ENCODE measurements around the gene COLGALT1.
"Not testable (repeated sequence)": the region's sequence is repeated elsewhere in the genome, so short reads cannot be mapped to it uniquely, and the experiment has no call there.

COLGALT1 gene

GRCh38 chr19:17555480-17555928, at the start of gene COLGALT1:
Gene COLGALT1 (plus strand): TSS chr19:17555649. CDS start chr19:17555714, 65 bp downstream.
- DNase-seq, result peak; percentile 89 to 92

GRCh38 chr19:17506745-17507144, 48.7 kb upstream of the COLGALT1 start:
- no peak for DNase-seq

DNA sequence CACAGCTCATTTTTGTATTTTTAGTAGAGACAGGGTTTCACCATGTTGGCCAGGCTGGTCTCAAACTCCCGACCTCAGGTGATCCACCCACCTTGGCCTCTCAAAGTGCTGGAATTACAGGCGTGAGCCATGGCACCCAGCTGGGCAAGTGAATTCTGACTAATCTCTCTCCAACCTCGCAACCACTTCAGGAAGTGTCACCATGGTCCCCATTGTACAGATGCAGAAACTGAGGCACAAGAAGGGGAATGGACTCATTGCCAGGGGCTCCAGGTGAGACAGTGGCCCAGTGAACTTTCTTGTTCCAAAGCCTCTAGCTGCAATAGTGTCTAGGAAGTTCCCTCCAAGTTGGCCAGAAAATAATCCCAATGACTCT, 46.9 kb upstream of the COLGALT1 start:
- DNase-seq, result not testable (repeated sequence)

- DNase-seq, result no peak
Observed at GRCh38 chr19:17510220-17510993, 45.0 kb upstream of the COLGALT1 start.

- DNase-seq, result peak; percentile 50 to 72
Observed at GRCh38 chr19:17511724-17512573, 43.5 kb upstream of the COLGALT1 start.

GRCh38 chr19:17512574-17512939, 42.9 kb upstream of the COLGALT1 start:
- no peak for DNase-seq

DNA sequence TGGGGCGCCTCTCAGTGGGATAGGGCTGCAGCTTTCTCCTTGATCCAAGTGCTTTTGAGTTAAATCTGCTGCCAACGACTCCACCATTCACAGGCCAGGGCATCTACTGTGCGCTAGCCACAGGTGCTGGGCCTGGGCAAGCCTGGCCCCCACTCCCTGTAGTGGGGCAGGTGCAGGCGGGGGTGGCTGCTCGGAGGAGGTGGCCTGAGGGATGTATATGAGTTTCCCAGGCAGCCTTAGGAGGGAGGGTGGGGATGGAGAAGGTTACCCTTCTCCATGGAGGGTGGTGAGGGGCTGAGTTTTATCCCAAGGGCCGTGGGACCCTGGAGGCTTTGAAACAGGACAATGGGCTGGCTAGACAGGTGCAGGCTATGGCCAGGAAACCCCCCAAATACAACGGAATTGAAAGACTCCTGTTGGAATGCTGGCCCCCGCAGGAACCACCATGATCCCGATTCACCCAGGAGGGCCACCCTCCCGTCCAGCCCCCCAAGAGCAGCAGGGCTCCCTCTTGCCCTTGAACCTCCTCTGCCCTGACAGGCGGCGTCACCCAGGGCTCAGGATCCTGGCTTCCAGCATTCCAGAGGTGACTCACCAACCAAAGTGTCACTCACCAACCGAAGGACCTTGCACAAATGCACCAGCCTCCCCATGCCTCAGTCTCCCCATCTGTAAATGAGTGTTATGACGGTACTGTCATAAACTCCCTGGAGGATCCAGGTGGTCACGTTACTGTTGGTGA, 39.9 kb upstream of the COLGALT1 start:
- no peak for DNase-seq

DNA sequence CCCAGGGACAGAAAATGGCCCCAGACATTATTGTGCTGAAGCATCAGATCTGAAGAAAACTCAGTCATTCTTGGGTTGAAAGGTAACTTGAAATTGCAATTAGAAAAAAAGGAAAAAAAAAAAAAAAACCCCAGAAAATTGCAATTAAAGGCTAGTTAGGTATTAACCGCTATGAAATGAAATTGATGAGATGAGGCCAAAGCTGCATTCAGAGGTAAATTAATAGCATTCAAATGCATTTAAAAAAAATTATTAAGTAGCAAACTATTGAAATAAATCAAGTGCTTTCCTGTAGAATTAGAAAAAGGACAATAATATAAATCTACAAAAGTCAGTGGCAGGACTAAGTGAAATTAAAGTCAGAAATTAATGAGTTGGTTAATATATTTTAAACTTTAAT, 37.6 kb upstream of the COLGALT1 start:
- no peak for DNase-seq

DNA sequence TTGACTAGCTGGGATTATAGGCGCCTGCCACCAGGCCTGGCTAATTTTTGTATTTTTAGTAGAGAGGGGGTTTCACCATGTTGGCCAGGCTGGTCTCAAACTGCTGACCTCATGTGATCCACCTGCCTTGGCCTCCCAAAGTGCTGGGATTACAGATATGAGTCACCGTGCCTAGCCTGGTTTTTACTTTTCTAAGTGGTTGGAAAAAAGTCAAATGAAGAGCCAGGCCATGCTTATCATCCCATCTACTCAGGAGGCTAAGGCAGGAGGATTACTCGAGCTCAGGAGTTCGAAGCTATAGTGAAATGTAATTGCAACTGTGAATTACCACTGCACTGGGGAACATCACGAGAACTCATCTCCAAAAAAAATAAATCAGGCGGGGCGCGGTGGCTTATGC, 36.8 kb upstream of the COLGALT1 start:
- DNase-seq, result not testable (repeated sequence)

DNA sequence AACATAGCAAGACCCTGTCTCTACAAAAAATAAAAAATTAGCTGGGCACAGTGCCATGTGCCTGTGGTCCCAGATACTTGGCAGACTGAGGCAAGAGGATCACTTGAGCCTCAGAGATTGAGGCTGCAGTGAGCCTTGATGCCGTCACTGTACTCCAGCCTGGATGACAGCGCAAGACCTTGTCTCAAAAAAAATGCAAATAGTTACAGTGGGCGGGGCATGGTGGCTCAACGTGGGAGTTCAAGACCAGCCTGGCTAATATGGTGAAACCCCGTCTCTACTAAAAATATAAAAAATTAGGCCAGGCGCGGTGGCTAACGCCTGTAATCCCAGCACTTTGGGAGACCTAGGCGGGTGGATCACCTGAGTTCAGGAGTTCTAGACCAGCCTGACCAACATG, 35.5 kb upstream of the COLGALT1 start:
- DNase-seq, result no peak

- DNase-seq, result no peak
Observed at GRCh38 chr19:17520865-17521264, 34.6 kb upstream of the COLGALT1 start.

- no peak for DNase-seq
Observed at GRCh38 chr19:17522988-17523872, 32.2 kb upstream of the COLGALT1 start.

DNA sequence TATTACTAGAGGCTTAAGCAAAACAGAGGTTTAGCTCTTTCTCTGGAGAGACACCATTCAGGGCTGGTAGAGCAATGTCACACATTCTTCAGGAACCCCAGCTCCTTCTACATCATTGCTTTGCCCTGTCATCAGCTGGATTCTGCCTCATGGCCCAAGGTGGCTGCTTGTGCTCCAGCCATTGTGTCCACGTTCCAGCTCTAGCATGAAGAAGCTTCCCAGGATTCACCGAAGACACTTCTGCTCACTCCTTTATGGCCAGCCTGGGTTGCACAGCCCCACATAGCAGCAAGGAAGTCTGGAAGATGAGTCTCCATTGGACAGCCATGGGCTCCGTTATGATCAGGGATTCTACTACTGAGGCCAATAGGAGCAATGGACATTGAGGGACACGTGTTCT, 30.8 kb upstream of the COLGALT1 start:
- no peak for DNase-seq

- no peak for DNase-seq
Observed at GRCh38 chr19:17525141-17525540, 30.3 kb upstream of the COLGALT1 start.

- no peak for DNase-seq
Observed at GRCh38 chr19:17526922-17527321, 28.5 kb upstream of the COLGALT1 start.

GRCh38 chr19:17527326-17527725, 28.1 kb upstream of the COLGALT1 start:
- no peak for DNase-seq

- no peak for DNase-seq
Observed at GRCh38 chr19:17528610-17529009, 26.8 kb upstream of the COLGALT1 start.

DNA sequence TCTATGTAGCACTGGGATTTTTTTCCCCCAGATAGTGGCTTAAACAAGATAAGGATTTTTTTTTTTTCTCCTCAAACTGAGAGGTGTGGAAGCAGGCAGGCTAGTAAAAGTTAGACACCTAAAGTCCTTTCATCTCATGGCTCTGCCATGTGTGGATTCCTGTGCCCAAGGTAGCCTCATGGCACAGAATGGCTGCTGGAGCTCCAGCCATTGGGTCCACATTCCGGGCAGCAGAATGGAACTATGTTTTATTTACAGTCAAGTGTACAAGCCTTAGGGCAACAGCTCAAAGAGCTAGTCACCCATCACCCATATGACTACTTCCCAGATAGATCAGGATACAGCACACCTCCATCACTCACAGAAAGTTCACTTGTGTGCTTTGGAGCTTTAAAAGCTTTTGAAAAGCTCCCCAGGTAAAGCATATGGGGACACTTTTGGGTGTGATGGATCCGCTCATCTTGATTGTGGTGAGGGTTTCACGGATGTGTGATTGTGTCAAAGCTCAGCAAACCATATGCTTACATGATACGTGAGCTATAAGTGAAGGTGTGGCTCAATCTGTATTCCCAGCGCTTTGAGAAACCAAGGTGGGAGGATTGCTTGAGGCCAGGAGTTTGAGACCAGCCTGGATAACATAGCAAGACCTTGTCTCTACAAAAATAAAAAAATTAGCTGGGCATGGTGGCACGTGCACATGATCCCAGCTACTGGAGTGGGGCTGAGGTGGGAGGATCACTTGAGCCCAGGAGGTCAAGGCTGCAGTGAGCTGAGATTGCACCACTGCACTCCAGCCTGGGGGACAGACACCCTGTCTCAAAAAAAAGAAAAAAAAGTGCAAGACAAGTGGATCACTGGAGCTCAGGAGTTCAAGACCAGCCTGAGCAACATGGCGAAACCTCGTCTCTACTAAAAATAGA, 25.9 kb upstream of the COLGALT1 start:
- DNase-seq, result no peak

GRCh38 chr19:17530586-17530985, 24.9 kb upstream of the COLGALT1 start:
- no peak for DNase-seq

GRCh38 chr19:17532116-17532515, 23.3 kb upstream of the COLGALT1 start:
- DNase-seq, result no peak

DNA sequence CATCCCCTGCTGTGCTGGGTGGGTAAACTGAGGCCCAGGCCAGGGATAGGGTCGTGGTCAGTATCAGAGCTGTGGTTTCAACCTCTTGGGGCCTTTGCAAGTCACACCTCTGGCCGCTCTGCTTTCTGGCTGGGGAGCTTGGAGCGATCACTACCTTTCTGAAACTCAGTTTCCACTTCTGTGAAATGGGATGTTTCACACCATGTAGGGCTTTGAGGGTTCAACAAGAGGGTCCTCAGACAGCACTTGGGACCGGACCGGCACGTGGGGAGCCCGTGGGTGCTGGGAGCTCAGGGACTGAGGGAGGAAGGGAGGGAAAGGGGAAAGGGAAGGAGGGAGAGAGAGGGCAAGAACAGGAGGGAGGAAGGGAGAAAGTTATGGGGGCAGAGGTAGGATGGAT, 22.9 kb upstream of the COLGALT1 start:
- DNase-seq, result no peak
